22Rv1 (cell line): ENCODE data around the gene LASP1NB.

ENCODE experiments used
- ZFX ChIP-seq: fragments of 450-650 bp; IDR thresholded peaks from 2 replicates; pipeline ENCODE4 v1.6.1; 2017; ENCODE audit warnings: antibody characterized with exemption, borderline replicate concordance
- TF ChIP-seq, protein P1 (sequence below): fragments of 450-650 bp; IDR thresholded peaks from 2 replicates; pipeline ENCODE4 v1.5.1; 2017; ENCODE audit warnings: mild to moderate bottlenecking

DNA sequence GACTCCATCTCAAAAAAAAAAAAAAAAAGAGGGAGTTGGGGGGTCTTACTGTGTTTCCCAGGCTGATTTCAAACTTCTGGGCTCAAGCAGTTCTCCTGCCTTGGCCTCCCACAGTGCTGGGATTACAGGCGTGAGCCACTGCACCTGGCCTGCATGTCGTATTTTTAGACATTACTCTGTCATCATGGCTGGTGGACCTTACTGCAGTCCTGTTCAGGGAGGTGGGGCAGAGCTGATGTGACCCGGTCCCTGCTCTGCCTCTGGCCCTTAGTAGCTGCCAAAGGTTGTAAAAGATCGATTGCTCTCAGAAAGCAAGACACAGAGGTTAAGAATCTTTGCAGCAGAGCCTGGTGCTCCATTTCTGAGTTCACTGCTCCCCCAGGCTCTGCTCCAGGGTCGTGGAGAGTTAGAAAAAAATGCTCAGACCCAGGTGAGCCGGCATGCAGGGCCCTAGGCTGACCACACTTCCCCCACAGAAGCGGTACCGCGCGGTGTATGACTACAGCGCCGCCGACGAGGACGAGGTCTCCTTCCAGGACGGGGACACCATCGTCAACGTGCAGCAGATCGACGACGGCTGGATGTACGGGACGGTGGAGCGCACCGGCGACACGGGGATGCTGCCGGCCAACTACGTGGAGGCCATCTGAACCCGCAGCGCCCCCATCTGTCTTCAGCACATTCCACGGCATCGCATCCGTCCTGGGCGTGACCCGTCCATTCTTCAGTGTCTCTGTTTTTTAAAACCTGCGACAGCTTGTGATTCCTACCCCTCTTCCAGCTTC is 7.1 kb upstream of the LASP1NB start:
- TF ChIP-seq, protein P1, sequence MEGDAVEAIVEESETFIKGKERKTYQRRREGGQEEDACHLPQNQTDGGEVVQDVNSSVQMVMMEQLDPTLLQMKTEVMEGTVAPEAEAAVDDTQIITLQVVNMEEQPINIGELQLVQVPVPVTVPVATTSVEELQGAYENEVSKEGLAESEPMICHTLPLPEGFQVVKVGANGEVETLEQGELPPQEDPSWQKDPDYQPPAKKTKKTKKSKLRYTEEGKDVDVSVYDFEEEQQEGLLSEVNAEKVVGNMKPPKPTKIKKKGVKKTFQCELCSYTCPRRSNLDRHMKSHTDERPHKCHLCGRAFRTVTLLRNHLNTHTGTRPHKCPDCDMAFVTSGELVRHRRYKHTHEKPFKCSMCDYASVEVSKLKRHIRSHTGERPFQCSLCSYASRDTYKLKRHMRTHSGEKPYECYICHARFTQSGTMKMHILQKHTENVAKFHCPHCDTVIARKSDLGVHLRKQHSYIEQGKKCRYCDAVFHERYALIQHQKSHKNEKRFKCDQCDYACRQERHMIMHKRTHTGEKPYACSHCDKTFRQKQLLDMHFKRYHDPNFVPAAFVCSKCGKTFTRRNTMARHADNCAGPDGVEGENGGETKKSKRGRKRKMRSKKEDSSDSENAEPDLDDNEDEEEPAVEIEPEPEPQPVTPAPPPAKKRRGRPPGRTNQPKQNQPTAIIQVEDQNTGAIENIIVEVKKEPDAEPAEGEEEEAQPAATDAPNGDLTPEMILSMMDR, result no peak
- no peak for TF ChIP-seq ZFX
